IMR-90 (cell line): Measurements from ENCODE around the gene SETD2.

Experiments
- POLR2A ChIP-seq: IDR thresholded peaks from 2 replicates; pipeline ENCODE4 v1.6.1; 2012; ENCODE audit warnings: mild to moderate bottlenecking, low read depth, low read length
- TF ChIP-seq, protein P1 (sequence below): conservative IDR thresholded peaks from 2 replicates; pipeline ENCODE4 v1.5.1; 2012; ENCODE audit warnings: mild to moderate bottlenecking, low read depth, low read length, improper control_type of control experiment
- TF ChIP-seq, protein P2 (sequence below): fragments of 150-350 bp; IDR thresholded peaks from 2 replicates; pipeline ENCODE4 v1.6.1; 2016; ENCODE audit warnings: low read depth, mild to moderate bottlenecking, low read length, moderate library complexity, borderline replicate concordance
- TF ChIP-seq, protein P3 (sequence below): fragments of 150-350 bp; IDR thresholded peaks from 2 replicates; pipeline ENCODE4 v1.6.1; 2017; ENCODE audit warnings: mild to moderate bottlenecking, antibody characterized with exemption, low read length, low read depth

DNA sequence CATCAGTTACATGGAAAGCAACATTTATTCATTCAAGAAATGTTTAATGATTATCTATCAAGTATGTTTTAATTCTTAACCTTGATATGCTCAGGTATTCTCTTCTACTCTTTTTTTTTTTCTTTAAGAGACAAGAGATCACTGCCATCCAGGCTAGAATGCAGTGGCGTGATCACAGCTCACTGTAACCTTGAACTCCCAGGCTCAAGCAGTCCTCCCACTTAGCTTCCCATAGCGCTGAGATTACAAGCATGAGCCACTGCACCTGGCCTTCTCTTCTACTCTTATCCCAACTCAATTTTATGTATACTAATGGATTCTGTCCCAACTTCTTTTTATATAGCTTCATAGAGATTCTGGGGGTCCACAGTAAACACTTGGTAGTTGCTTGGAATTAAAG is 50.9 kb downstream of the SETD2 start:
- TF ChIP-seq, protein P1, sequence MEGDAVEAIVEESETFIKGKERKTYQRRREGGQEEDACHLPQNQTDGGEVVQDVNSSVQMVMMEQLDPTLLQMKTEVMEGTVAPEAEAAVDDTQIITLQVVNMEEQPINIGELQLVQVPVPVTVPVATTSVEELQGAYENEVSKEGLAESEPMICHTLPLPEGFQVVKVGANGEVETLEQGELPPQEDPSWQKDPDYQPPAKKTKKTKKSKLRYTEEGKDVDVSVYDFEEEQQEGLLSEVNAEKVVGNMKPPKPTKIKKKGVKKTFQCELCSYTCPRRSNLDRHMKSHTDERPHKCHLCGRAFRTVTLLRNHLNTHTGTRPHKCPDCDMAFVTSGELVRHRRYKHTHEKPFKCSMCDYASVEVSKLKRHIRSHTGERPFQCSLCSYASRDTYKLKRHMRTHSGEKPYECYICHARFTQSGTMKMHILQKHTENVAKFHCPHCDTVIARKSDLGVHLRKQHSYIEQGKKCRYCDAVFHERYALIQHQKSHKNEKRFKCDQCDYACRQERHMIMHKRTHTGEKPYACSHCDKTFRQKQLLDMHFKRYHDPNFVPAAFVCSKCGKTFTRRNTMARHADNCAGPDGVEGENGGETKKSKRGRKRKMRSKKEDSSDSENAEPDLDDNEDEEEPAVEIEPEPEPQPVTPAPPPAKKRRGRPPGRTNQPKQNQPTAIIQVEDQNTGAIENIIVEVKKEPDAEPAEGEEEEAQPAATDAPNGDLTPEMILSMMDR: no peak
- TF ChIP-seq, protein P2, sequence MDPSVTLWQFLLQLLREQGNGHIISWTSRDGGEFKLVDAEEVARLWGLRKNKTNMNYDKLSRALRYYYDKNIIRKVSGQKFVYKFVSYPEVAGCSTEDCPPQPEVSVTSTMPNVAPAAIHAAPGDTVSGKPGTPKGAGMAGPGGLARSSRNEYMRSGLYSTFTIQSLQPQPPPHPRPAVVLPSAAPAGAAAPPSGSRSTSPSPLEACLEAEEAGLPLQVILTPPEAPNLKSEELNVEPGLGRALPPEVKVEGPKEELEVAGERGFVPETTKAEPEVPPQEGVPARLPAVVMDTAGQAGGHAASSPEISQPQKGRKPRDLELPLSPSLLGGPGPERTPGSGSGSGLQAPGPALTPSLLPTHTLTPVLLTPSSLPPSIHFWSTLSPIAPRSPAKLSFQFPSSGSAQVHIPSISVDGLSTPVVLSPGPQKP: no peak
- TF ChIP-seq, protein P3, sequence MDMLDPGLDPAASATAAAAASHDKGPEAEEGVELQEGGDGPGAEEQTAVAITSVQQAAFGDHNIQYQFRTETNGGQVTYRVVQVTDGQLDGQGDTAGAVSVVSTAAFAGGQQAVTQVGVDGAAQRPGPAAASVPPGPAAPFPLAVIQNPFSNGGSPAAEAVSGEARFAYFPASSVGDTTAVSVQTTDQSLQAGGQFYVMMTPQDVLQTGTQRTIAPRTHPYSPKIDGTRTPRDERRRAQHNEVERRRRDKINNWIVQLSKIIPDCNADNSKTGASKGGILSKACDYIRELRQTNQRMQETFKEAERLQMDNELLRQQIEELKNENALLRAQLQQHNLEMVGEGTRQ: no peak
- TF ChIP-seq POLR2A: no peak
